NCI-H146 (cell line): Measurements from ENCODE around the gene ANXA11.

ENCODE experiments used
- DNase-seq: peaks from one replicate; lab custom pipeline; 2025; lab: John Stamatoyannopoulos, UW

ANXA11 gene

GRCh38 chr10:80187465-80188409 lies 17.6 kb downstream of the ANXA11 start:
- peak; percentile 41 for DNase-seq

GRCh38 chr10:80187060-80187459 lies 18.3 kb downstream of the ANXA11 start:
- no peak for DNase-seq

GRCh38 chr10:80186364-80187012 lies 18.8 kb downstream of the ANXA11 start:
- no peak for DNase-seq

GRCh38 chr10:80185578-80186299 lies 19.6 kb downstream of the ANXA11 start:
- DNase-seq: no peak

- no peak for DNase-seq
Observed at GRCh38 chr10:80184291-80184690, 21.0 kb downstream of the ANXA11 start.

- no peak for DNase-seq
Observed at GRCh38 chr10:80183436-80183835, 21.9 kb downstream of the ANXA11 start.

GRCh38 chr10:80182986-80183385 lies 22.4 kb downstream of the ANXA11 start:
- no peak for DNase-seq

GRCh38 chr10:80177781-80178636 lies 27.3 kb downstream of the ANXA11 start:
- DNase-seq: no peak

GRCh38 chr10:80176526-80176925 lies 28.8 kb downstream of the ANXA11 start:
- no peak for DNase-seq

GRCh38 chr10:80174641-80175395 lies 30.5 kb downstream of the ANXA11 start:
- no peak for DNase-seq

GRCh38 chr10:80173466-80173865 lies 31.9 kb downstream of the ANXA11 start:
- DNase-seq: peak; percentile 93

- peak; percentile 55 for DNase-seq
Observed at GRCh38 chr10:80172896-80173295, 32.4 kb downstream of the ANXA11 start.

- DNase-seq: peak; percentile 69
Observed at GRCh38 chr10:80171248-80171660, 34.1 kb downstream of the ANXA11 start.

- no peak for DNase-seq
Observed at GRCh38 chr10:80170641-80171040, 34.7 kb downstream of the ANXA11 start.

- no peak for DNase-seq
Observed at GRCh38 chr10:80170026-80170425, 35.3 kb downstream of the ANXA11 start.

- DNase-seq: no peak
Observed at GRCh38 chr10:80168679-80169380, 36.5 kb downstream of the ANXA11 start.

- DNase-seq: no peak
Observed at GRCh38 chr10:80168162-80168511, 37.2 kb downstream of the ANXA11 start.

- no peak for DNase-seq
Observed at GRCh38 chr10:80167471-80168161, 37.7 kb downstream of the ANXA11 start.

GRCh38 chr10:80166581-80167470 lies 38.5 kb downstream of the ANXA11 start:
- DNase-seq: no peak
